ENCODE measurements around the gene PILRB.

Gene PILRB

GRCh38 chr7:100407285-100408180 is 49.6 kb downstream of the PILRB start:
- DNase-seq (ENCODE audit: low read depth), result no peak

- no peak for DNase-seq (ENCODE audit: low read depth)
Observed at GRCh38 chr7:100411101-100411500, 53.2 kb downstream of the PILRB start.

GRCh38 chr7:100413346-100413745 is 55.4 kb downstream of the PILRB start:
- no peak for DNase-seq (ENCODE audit: low read depth)

GRCh38 chr7:100413889-100414288 is 56.0 kb downstream of the PILRB start:
- no peak for DNase-seq (ENCODE audit: low read depth)

- no peak for DNase-seq (ENCODE audit: low read depth)
Observed at GRCh38 chr7:100415448-100415847, 57.5 kb downstream of the PILRB start.

All from stimulated activated CD8-positive, alpha-beta memory T cell treated with anti-CD3 and anti-CD28 coated beads, Interleukin-7, amount 100 ng/mL, for 24 hours (primary cell).